NCI-H446 (cell line): ENCODE measurements around the gene NAPG.
"Not testable (repeated sequence)": the region's sequence is repeated elsewhere in the genome, so short reads cannot be mapped to it uniquely, and the experiment has no call there.

Experiments
- DNase-seq, 2 experiments: peaks; one replicate each; lab custom pipeline; 2025; lab: John Stamatoyannopoulos, UW

Gene NAPG

GRCh38 chr18:10579079-10579867 is 53.4 kb downstream of the NAPG start:
- no peak for DNase-seq

- no peak for DNase-seq
Measured at GRCh38 chr18:10580215-10580614, 54.4 kb downstream of the NAPG start.

GRCh38 chr18:10585260-10585659 is 59.4 kb downstream of the NAPG start:
- no peak for DNase-seq

GRCh38 chr18:10588975-10589374 is 63.1 kb downstream of the NAPG start:
- DNase-seq = peak; percentile 53 to 92

- no peak for DNase-seq
Measured at GRCh38 chr18:10590412-10590811, 64.6 kb downstream of the NAPG start.

GRCh38 chr18:10591896-10592295 is 66.1 kb downstream of the NAPG start:
- DNase-seq = no peak

- DNase-seq = not testable (repeated sequence)
Measured at GRCh38 chr18:10593366-10594022, 67.7 kb downstream of the NAPG start.

GRCh38 chr18:10595917-10596316 is 70.1 kb downstream of the NAPG start:
- DNase-seq = not testable (repeated sequence)

GRCh38 chr18:10597695-10598094 is 71.9 kb downstream of the NAPG start:
- DNase-seq = not testable (repeated sequence)

- DNase-seq = not testable (repeated sequence)
Measured at GRCh38 chr18:10600701-10601100, 74.9 kb downstream of the NAPG start.
